ENCODE results near the gene UHRF1.

Gene UHRF1

DNA sequence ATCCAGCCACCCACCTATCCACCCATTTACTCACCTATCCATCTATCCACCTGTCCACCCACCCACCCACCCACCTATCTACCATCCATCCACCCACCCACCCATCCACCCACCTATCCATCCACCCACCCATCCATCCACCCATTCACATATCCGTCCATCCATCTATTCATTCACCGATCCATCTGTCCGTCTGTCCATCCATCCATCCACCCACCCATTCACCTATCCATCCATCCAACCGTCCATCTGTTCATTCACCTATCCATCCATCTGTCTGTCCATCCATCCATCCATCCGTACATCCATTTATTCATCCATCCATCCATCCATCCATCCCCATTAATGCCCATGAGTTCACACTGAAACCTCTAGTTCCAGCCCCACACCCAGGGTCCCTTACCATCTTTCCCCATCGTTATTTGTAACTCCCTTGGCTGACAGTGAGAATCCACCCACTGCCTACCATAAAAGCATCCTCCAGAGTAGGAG is 90.9 kb downstream of the UHRF1 start:
- H3K36me3 ChIP-seq (ENCODE audit: insufficient read depth, low read length): peaks cover 36% of the 10 kb centered on the region; the same call in 1 of the 2 replicates
- no peaks in the 10 kb centered on the region for H3K9me3 ChIP-seq (ENCODE audit: insufficient read depth, low read depth, low read length)
- H3K4me2 ChIP-seq (ENCODE audit: low read depth, low read length, poor library complexity, severe bottlenecking): no peak overlapping the region
- no peaks in the 10 kb centered on the region for H3F3A ChIP-seq (ENCODE audit: low read depth)
- TF ChIP-seq, protein P1, sequence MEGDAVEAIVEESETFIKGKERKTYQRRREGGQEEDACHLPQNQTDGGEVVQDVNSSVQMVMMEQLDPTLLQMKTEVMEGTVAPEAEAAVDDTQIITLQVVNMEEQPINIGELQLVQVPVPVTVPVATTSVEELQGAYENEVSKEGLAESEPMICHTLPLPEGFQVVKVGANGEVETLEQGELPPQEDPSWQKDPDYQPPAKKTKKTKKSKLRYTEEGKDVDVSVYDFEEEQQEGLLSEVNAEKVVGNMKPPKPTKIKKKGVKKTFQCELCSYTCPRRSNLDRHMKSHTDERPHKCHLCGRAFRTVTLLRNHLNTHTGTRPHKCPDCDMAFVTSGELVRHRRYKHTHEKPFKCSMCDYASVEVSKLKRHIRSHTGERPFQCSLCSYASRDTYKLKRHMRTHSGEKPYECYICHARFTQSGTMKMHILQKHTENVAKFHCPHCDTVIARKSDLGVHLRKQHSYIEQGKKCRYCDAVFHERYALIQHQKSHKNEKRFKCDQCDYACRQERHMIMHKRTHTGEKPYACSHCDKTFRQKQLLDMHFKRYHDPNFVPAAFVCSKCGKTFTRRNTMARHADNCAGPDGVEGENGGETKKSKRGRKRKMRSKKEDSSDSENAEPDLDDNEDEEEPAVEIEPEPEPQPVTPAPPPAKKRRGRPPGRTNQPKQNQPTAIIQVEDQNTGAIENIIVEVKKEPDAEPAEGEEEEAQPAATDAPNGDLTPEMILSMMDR (conservative IDR thresholded peaks at IDR 0.05; ENCODE audit: low read length): no peak
- TF ChIP-seq EZH2phosphoT487 (IDR thresholded peaks at IDR 0.05; ENCODE audit: borderline replicate concordance): no peak
- H3K27me3 ChIP-seq (ENCODE audit: insufficient read depth, low read length, poor library complexity, severe bottlenecking): no peaks in the 10 kb centered on the region
- peaks cover 95% of the 10 kb centered on the region for H3K79me2 ChIP-seq (ENCODE audit: insufficient read depth, low read length)
- no peaks in the 10 kb centered on the region for H3K4me1 ChIP-seq (ENCODE audit: insufficient read depth, low read length, poor library complexity, severe bottlenecking)
- H3K9me2 ChIP-seq (replicated peaks; ENCODE audit: low read depth, low read length): no peaks in the 10 kb centered on the region
- no peak overlapping the region for H3K9ac ChIP-seq (ENCODE audit: low read depth, low read length, poor library complexity, severe bottlenecking)
- H3K4me3 ChIP-seq (ENCODE audit: low read length, poor library complexity, severe bottlenecking): no peak overlapping the region
- no peak overlapping the region for H2AFZ ChIP-seq (ENCODE audit: low read length)
- peaks cover 63% of the 10 kb centered on the region for H4K20me1 ChIP-seq (ENCODE audit: insufficient read depth, low read length, poor library complexity, severe bottlenecking)

DNA sequence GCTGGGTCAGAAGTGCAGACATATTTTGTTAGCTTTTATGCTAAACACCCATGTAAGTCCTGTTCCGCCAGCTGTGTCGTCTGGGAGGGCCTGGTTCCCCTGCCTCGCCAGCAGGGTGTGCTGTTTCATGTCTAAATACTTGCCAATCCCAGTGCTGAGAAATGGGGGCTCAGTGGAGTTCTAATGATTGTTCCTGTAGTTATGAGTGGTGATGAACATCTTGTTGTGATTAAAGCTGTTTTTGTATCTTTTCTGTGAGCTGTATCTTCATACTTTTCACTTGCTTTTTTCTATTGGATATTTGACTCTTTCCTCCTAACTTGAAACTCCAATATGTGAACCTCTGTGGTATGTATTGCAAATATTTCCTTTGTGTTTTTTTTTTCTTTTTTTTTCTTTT is 92.3 kb downstream of the UHRF1 start:
- H3F3A ChIP-seq (ENCODE audit: low read depth): no peaks in the 10 kb centered on the region
- no peaks in the 10 kb centered on the region for H3K9me3 ChIP-seq (ENCODE audit: insufficient read depth, low read depth, low read length)
- peaks cover 95% of the 10 kb centered on the region for H3K79me2 ChIP-seq (ENCODE audit: insufficient read depth, low read length)
- H3K9ac ChIP-seq (ENCODE audit: low read depth, low read length, poor library complexity, severe bottlenecking): no peak overlapping the region
- peaks cover 63% of the 10 kb centered on the region for H4K20me1 ChIP-seq (ENCODE audit: insufficient read depth, low read length, poor library complexity, severe bottlenecking)
- no peaks in the 10 kb centered on the region for H3K27me3 ChIP-seq (ENCODE audit: insufficient read depth, low read length, poor library complexity, severe bottlenecking)
- no peak overlapping the region for H3K4me3 ChIP-seq (ENCODE audit: low read length, poor library complexity, severe bottlenecking)
- no peak overlapping the region for H3K4me2 ChIP-seq (ENCODE audit: low read depth, low read length, poor library complexity, severe bottlenecking)
- no peaks in the 10 kb centered on the region for H3K4me1 ChIP-seq (ENCODE audit: insufficient read depth, low read length, poor library complexity, severe bottlenecking)
- peaks cover 25% of the 10 kb centered on the region; the same call in 1 of the 2 replicates for H3K36me3 ChIP-seq (ENCODE audit: insufficient read depth, low read length)
- H2AFZ ChIP-seq (ENCODE audit: low read length): no peak overlapping the region
- TF ChIP-seq EZH2phosphoT487 (IDR thresholded peaks at IDR 0.05; ENCODE audit: borderline replicate concordance): no peak
- TF ChIP-seq, protein P1 (conservative IDR thresholded peaks at IDR 0.05; ENCODE audit: low read length): peak; percentile 76
- H3K9me2 ChIP-seq (replicated peaks; ENCODE audit: low read depth, low read length): no peaks in the 10 kb centered on the region

DNA sequence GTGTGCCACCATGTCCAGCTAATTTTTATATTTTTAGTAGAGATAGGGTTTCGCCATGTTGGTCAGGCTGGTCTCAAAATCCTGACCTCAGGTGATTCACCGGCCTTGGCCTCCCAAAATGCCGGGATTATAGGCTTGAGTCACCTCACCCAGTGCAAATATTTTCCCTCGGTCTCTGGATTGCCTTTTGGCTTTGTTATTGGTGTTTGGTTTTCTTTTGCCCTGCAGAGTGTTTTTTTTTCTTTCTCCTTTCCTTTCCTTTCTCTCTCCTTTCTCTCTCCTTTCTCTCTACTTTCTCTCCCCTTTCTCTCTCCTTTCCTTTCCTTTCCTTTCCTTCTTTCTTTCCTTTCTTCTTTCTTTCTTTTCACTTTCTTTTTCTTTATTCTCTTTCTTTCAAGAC is 92.8 kb downstream of the UHRF1 start:
- TF ChIP-seq, protein P1 (conservative IDR thresholded peaks at IDR 0.05; ENCODE audit: low read length): no peak
- no peak for TF ChIP-seq EZH2phosphoT487 (IDR thresholded peaks at IDR 0.05; ENCODE audit: borderline replicate concordance)
- Histone ChIP-seq H2AFZ (ENCODE audit: low read length) (no peak overlapping the region), H4K20me1 (ENCODE audit: insufficient read depth, low read length, poor library complexity, severe bottlenecking) (peaks cover 63% of the 10 kb centered on the region), H3K36me3 (ENCODE audit: insufficient read depth, low read length) (peaks cover 20% of the 10 kb centered on the region; the same call in 1 of the 2 replicates), H3K9me2 (replicated peaks; ENCODE audit: low read depth, low read length) (no peaks in the 10 kb centered on the region), H3K4me2 (ENCODE audit: low read depth, low read length, poor library complexity, severe bottlenecking) (no peak overlapping the region), H3K27me3 (ENCODE audit: insufficient read depth, low read length, poor library complexity, severe bottlenecking) (no peaks in the 10 kb centered on the region), H3F3A (ENCODE audit: low read depth) (no peaks in the 10 kb centered on the region), H3K4me1 (ENCODE audit: insufficient read depth, low read length, poor library complexity, severe bottlenecking) (no peaks in the 10 kb centered on the region), H3K4me3 (ENCODE audit: low read length, poor library complexity, severe bottlenecking) (no peak overlapping the region), H3K9me3 (ENCODE audit: insufficient read depth, low read depth, low read length) (no peaks in the 10 kb centered on the region), H3K79me2 (ENCODE audit: insufficient read depth, low read length) (peaks cover 95% of the 10 kb centered on the region), H3K9ac (ENCODE audit: low read depth, low read length, poor library complexity, severe bottlenecking) (no peak overlapping the region)
